GM18519 (cell line): ENCODE data around the gene TTBK2.
A peak's percentile ranks its signal among the peaks of the same experiment; 100 is the strongest.
"Not testable (repeated sequence)": the region's sequence is repeated elsewhere in the genome, so short reads cannot be mapped to it uniquely, and the experiment has no call there.

Experiments
- ATAC-seq: cut with Tn5 transposase; IDR thresholded peaks from one replicate; pipeline ENCODE4 v1.9.1; 2021; ENCODE audit warnings: mild to moderate bottlenecking, moderate library complexity; ENCODE audit not compliant: unreplicated experiment, low FRiP score

TTBK2 gene

DNA sequence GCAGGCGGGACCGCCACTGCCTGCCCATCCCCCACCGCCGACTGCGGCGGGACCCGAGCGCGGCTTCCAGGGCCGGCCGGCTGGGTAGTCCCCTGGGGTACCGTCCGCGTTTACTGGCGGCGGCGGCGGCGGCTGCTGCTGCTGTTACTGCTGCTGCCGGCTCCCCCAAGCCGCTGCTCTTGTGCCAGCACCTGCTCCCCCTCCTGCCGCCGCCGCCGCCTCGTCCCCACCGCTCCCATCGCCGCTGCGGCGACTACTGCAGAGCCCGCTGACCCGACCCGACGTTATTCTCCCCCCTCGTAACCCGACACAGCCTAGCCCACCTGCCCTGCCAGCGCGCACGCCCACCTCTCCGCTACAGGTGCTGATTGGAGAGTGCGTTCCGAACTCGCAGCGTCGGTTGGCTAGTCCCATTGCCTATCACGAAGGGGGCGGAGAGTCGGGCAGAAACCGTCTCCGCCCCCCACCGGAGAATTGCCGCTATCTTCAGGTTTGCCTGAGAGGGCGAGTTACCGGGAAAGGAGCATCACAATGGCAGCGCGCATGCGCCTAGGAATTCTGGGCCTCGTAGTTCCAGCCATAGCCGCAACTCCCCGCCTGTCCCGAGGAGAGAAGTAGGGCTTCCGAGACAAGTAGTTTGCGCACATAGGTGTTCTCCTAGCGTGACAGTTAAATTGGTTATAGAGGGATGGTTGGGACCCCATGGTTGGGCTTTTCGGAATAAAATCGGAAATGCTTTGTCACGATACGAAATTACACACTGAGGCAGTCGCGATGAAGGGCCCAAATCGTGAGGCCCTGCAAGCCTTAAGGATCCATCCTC, at the start of gene TTBK2:
TSS of gene TTBK2 (minus strand) at position 260 of the 823 bp plus-strand sequence. CDS start 42,161 bp downstream, outside the sequence.
- peak; percentile 85 for ATAC-seq

DNA sequence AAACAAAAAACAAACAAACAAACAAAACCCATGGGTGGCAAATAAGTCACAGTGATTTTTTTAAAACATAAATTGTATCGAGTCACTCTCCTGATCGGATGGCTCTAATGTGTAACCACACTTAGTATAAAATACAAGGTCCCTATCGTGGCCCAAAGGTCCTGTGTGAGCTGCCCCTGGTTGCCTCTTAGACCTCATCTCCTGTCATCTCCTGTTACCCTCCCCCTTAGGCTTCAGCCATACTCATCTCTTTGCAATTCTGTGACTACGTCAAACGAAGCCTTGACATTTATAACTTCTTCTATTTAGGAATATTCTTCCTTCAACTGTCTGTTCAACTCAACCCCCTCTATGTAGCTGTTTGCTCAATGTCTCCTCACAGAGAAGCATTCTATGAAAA, 43.9 kb upstream of the TTBK2 start:
- ATAC-seq: no peak

GRCh38 chr15:42955518-42955917, 34.9 kb upstream of the TTBK2 start:
- no peak for ATAC-seq

- no peak for ATAC-seq
These were observed 33.7 kb upstream of the TTBK2 start for GRCh38 chr15:42954291-42954690.

GRCh38 chr15:42948898-42949297, 28.3 kb upstream of the TTBK2 start:
- ATAC-seq: not testable (repeated sequence)

DNA sequence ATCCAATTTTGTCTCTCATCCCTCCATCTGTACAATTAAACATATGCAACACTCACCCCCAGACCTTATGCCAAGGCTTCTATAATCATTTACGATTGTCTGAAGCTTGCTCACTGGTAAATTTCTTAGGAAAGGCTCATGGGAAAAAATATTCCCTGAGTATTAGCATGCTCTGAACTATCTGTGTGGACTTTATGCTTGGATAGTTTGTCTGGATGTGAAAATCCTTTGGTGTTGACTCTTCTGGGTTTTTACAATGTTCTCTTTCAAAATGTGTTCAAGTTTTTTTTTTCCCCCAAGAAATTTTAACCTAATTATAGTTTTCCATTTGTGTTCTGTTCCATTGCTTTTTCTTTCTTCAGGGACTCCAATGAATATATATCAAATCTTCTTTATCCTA, 19.9 kb upstream of the TTBK2 start:
- ATAC-seq: no peak

- ATAC-seq: no peak
These were observed 19.3 kb upstream of the TTBK2 start for GRCh38 chr15:42939841-42940240.

- ATAC-seq: no peak
These were observed 16.6 kb upstream of the TTBK2 start for GRCh38 chr15:42937143-42937542.

GRCh38 chr15:42933886-42934667, 13.5 kb upstream of the TTBK2 start:
- ATAC-seq: no peak

DNA sequence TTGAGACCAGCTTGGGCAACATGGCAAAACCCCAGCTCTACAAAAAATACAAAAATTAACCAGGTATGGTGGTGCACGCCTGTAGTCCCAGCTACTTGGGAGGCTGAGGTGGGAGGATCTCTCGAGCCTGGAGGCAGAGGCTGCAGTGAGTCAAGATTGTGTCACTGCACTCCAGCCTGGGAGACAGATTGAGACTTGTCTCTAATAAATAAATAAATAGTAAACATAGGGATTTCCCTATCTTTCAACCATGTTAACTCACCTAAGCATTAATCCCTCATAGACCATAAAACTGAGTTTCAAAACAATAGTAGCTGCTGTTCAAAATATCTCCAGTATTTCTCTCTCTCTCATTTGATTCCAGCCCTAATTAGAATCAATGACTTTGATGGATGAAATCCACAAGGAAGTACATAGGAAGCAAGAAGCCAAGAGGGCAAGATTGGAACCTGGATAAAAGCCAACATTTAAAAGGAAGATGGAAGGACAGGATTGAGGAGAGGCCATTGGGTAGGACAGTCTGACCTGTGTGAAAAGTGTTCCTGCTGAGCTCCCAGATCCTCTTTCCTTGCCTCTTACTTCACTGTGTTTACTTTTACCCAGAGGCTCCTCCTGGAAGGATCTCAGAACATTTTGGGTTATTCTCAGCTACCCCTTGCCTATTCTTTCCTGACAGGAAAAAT, 12.4 kb upstream of the TTBK2 start:
- no peak for ATAC-seq

DNA sequence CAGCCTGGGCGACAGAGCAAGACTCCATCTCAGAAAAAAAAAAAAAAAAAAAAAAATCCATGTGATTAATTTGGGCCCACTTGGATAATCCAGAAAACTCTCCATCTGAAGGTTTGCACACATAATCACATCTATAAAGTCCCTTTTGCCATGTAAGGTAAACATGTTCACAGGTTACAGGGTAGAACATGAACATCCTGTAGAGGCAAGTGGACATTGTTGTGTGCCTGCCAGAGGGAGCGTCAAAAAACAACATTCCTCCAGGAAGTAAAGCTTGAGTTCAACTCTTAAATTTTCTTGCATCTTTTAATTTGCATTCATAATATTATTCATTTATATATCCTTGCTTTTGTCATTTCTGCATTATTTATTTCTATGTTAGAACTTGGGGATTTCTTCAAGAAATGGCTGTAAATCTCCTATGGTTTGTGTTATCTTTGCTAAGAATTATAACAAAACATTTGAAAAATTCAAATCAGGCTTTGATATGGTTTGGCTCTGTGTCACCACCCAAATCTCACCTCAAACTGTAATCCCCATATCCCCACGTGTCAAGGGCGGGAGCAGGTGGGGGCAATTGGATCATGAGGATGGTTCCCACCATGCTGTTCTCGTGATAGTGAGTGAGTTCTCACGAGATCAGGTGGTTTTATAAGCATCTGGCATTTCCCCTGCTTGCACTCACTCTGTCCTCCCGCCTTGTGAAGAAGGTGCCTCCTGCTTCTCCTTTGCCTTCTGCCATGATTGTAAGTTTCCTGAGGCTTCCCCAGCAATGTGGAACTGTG, 11.3 kb upstream of the TTBK2 start:
- ATAC-seq: no peak

DNA sequence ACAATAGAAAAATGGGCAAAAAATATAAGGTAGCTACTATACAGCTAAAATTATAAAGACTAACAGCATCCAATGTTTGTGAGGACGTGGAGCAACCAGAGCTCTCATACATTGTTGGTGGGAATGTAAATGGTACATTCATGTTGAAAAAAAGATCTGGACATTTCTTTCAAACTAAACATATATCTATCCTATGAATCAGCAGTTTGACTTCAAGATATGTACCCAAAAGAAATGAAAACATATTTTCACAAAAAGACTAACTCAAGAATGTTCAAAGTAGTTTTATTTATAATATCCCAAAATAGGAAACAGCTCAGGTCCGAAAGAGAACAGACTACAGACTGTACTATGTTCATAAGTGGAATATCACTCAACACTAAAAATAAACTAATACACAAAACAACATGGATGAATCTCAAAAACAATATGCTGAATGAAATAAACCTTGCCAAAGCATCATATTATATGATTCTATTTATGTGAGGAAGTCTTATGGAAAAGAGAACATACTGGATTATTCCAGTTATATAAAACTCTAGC, 8.8 kb upstream of the TTBK2 start:
- no peak for ATAC-seq

- no peak for ATAC-seq
These were observed 759 bp upstream of the TTBK2 start for GRCh38 chr15:42921342-42921731.

DNA sequence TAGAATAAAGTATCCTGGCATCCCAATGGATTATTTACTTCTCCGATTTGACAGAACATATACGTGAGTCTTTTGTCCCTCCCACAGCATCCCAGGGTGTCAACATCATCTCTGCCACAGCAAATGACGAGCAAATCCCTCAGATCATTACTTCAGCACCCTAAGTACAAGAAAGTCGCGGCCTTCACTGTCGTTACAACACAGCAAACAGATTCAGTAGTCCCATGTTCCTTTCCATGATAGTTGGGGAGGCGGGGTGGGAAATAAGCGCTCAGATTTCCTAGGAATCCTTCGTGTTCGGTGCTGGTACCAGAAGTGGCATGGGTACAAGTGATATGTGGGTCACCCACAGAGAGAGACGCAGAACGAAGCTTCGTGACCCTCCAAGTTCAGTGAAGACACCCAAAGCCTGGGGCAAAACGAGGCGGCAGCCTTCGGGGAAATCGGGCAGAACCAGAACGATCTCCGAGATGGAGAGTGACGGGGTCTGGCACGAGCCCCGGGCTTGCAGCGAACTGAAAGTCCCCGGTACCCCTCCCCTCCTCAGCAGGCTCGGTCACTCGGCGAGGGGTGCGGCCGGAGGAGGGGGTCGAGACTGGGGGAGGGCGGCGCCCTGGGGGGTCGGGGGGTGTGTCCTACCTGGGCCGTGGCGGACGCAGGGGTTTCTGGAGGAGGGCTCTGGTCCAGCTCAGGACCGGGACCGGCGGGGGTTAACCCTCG, 619 bp downstream of the TTBK2 start:
- peak; percentile 4 for ATAC-seq

DNA sequence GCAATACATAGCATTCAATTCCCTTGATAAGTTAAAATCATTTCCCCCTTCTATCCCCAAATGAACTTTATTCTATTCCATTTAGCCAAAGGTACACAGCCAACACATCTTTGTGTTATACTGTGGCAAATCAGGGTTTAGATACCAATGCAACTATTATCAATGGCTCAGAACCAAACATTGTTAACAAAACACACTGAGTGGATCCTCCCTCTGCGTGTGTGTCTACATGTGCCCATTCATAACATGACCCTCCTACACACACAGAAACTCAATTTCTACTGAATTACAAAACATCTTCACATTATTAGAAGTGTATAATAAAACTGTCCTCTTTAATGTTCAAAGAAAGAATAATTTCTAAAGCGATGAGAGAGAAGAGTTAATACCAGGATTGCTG, 1.3 kb downstream of the TTBK2 start:
- no peak for ATAC-seq

GRCh38 chr15:42918047-42918446, 2.5 kb downstream of the TTBK2 start:
- ATAC-seq: no peak

GRCh38 chr15:42915654-42916315, 4.8 kb downstream of the TTBK2 start:
- no peak for ATAC-seq

GRCh38 chr15:42914728-42915497, 5.7 kb downstream of the TTBK2 start:
- ATAC-seq: no peak
